HepG2 (cell line): ENCODE results near the gene COQ3. TPM values are rescaled to one million over a fixed set of nuclear protein-coding genes. Genes with fewer than 3 reads are reported as not detected.
A peak's percentile ranks its signal among the peaks of the same experiment; 100 is the strongest.

Source experiments
- ATF1 ChIP-seq: IDR thresholded peaks from 2 replicates; pipeline ENCODE4 v1.6.1; 2016; ENCODE audit warnings: mild to moderate bottlenecking, control low read depth
- ATF5 ChIP-seq: sonication (generic); formaldehyde crosslinking; IDR thresholded peaks from 2 replicates; pipeline ENCODE4 v1.4.0; 2020; ENCODE audit warnings: mild to moderate bottlenecking, low read depth, missing genetic modification reagents
- BCL3 ChIP-seq: sonication (generic); formaldehyde crosslinking; IDR thresholded peaks from 2 replicates; pipeline ENCODE4 v1.5.1; 2020; ENCODE audit warnings: mild to moderate bottlenecking, missing genetic modification reagents, moderate library complexity
- CREB1 ChIP-seq, 2 experiments: fragments of 450-650 bp in 1 of 2; IDR thresholded peaks; 2 replicates each; pipeline ENCODE4 v1.6.1; 2016 to 2017; ENCODE audit warnings: control low read depth in 1 of 2, mild to moderate bottlenecking in 1 of 2, missing compliant biosample characterization in 1 of 2, missing genetic modification characterization in 1 of 2
- DBP ChIP-seq: sonication (generic); formaldehyde crosslinking; IDR thresholded peaks from 2 replicates; pipeline ENCODE4 v1.4.0; 2020; ENCODE audit warnings: missing genetic modification reagents; ENCODE audit errors: not compliant biosample characterization
- DPF2 ChIP-seq: sonication (generic); formaldehyde crosslinking; IDR thresholded peaks from 2 replicates; pipeline ENCODE4 v1.4.0; 2020; ENCODE audit warnings: mild to moderate bottlenecking, low read depth, missing genetic modification reagents, borderline replicate concordance
- FOSL1 ChIP-seq: sonication (generic); formaldehyde crosslinking; IDR thresholded peaks from 2 replicates; pipeline ENCODE4 v1.9.0; 2021; ENCODE audit warnings: missing genetic modification reagents, borderline replicate concordance
- GFI1 ChIP-seq: sonication (generic); formaldehyde crosslinking; IDR thresholded peaks from 2 replicates; pipeline ENCODE4 v1.5.0; 2020; ENCODE audit warnings: missing genetic modification reagents, mild to moderate bottlenecking, borderline replicate concordance
- HNF4A ChIP-seq: sonication (generic); formaldehyde crosslinking; IDR thresholded peaks from 2 replicates; pipeline ENCODE4 v1.4.0; 2020; ENCODE audit warnings: missing genetic modification reagents
- HNRNPL ChIP-seq: fragments of 200-400 bp; formaldehyde crosslinking; IDR thresholded peaks from 2 replicates; pipeline ENCODE4 v1.6.1; 2017; ENCODE audit warnings: mild to moderate bottlenecking, low read depth, low read length
- HOMEZ ChIP-seq: IDR thresholded peaks from 2 replicates; pipeline ENCODE4 v1.6.1; 2016; ENCODE audit warnings: low read depth
- LBX2 ChIP-seq: sonication (generic); formaldehyde crosslinking; IDR thresholded peaks from 2 replicates; pipeline ENCODE4 v1.5.0; 2020; ENCODE audit warnings: missing genetic modification reagents, mild to moderate bottlenecking, borderline replicate concordance
- MXD1 ChIP-seq: sonication (generic); formaldehyde crosslinking; IDR thresholded peaks from 2 replicates; pipeline ENCODE4 v1.4.0; 2020; ENCODE audit warnings: mild to moderate bottlenecking, missing genetic modification reagents
- MZF1 ChIP-seq: sonication (generic); formaldehyde crosslinking; IDR thresholded peaks from 2 replicates; pipeline ENCODE4 v1.8.1; 2023; ENCODE audit warnings: mild to moderate bottlenecking, missing genetic modification reagents, borderline replicate concordance
- NBN ChIP-seq: fragments of 450-650 bp; conservative IDR thresholded peaks from 2 replicates; pipeline ENCODE4 v1.6.1; 2017
- PHF8 ChIP-seq: sonication (generic); formaldehyde crosslinking; IDR thresholded peaks from 2 replicates; pipeline ENCODE4 v1.5.0; 2020; ENCODE audit warnings: missing genetic modification reagents
- RFX5 ChIP-seq: IDR thresholded peaks from 2 replicates; pipeline ENCODE4 v1.6.1; 2011; ENCODE audit warnings: low read depth, low read length, improper control_type of control experiment
- ZEB1 ChIP-seq: IDR thresholded peaks from 2 replicates; pipeline ENCODE4 v1.6.1; 2012; ENCODE audit warnings: mild to moderate bottlenecking, low read depth, inconsistent platforms; ENCODE audit not compliant: insufficient replicate concordance
- ZNF256 ChIP-seq: sonication (generic); formaldehyde crosslinking; conservative IDR thresholded peaks from 2 replicates; pipeline ENCODE4 v1.4.0; 2020; ENCODE audit warnings: missing genetic modification reagents
- ZNF276 ChIP-seq: sonication (generic); formaldehyde crosslinking; IDR thresholded peaks from 2 replicates; pipeline ENCODE4 v1.4.0; 2020; ENCODE audit warnings: mild to moderate bottlenecking, low read depth, missing genetic modification reagents
- ZNF703 ChIP-seq: sonication (generic); formaldehyde crosslinking; IDR thresholded peaks from 2 replicates; pipeline ENCODE4 v1.5.1; 2020; ENCODE audit warnings: missing genetic modification reagents, mild to moderate bottlenecking, moderate library complexity, borderline replicate concordance
- ZSCAN9 ChIP-seq: IDR thresholded peaks from 2 replicates; pipeline ENCODE4 v1.6.1; 2016; ENCODE audit warnings: borderline replicate concordance
- polyA plus RNA-seq, 8 experiments: library from polyadenylated mRNA; depleted of rRNA in 3 of 8; stranded (reverse) in 7 of 8; unstranded in 1 of 8; fragments of >200 nt; fragmentation: Illumina TruSeq in 4 of 8; extraction: Trizol in 4 of 8; gene quantifications; 2 replicates each; pipeline versions ENCODE4 v1.2.1 to v1.2.3, GENCODE V29; 2011 to 2016; ENCODE audit warnings: low read depth in 4 of 8, missing spikeins in 1 of 8, mixed read lengths in 1 of 8; ENCODE audit not compliant: insufficient read depth in 1 of 8
- total RNA-seq, 5 experiments: library from RNA; depleted of rRNA; stranded (reverse); fragments of >200 nt; fragmentation: Illumina TruSeq; extraction: Trizol; gene quantifications; 2 replicates each; pipeline ENCODE4 v1.2.3, GENCODE V29; 2016; ENCODE audit warnings: low read depth in 1 of 5

The COQ3 gene
- total and polyA plus RNA-seq, 2 of the 13 experiments (the other 11 are each of a cell fraction or from before 2014, with no cell fraction given) = 5.3 to 20.5 TPM

- TF ChIP-seq PHF8 (CRISPR knock-in tag) = peak; percentile 86
- TF ChIP-seq HNRNPL = 0 out of 2 replicates have a peak, but pooled peaks have one; percentile 19
- no peak for TF ChIP-seq NBN
- no peak for TF ChIP-seq FOSL1
- TF ChIP-seq RFX5 = no peak
- no peak; the same call in 1 of the 2 replicates for TF ChIP-seq ZNF256
- TF ChIP-seq ATF5 (CRISPR knock-in tag) = no peak
- no peak for TF ChIP-seq DBP
- no peak for TF ChIP-seq ZNF276
- no peak for TF ChIP-seq ZNF703 (CRISPR knock-in tag)
- no peak; the same call in 1 of the 2 replicates for TF ChIP-seq BCL3 (CRISPR knock-in tag)
- no peak for TF ChIP-seq CREB1 (IDR thresholded peaks at IDR 0.05)
- peak; percentile 37; the same call in 1 of the 2 replicates for TF ChIP-seq CREB1 (CRISPR knock-in tag; IDR thresholded peaks at IDR 0.05)
- TF ChIP-seq GFI1 (CRISPR knock-in tag) = peak; percentile 51; the same call in 1 of the 2 replicates
- TF ChIP-seq ZSCAN9 (CRISPR knock-in tag) = no peak; the same call in 1 of the 2 replicates
- peak; percentile 82; the same call in 1 of the 2 replicates for TF ChIP-seq MZF1
- no peak for TF ChIP-seq MXD1 (CRISPR knock-in tag)
- no peak for TF ChIP-seq LBX2 (CRISPR knock-in tag)
- TF ChIP-seq HOMEZ (CRISPR knock-in tag) = no peak
- TF ChIP-seq ZEB1 = no peak
- TF ChIP-seq DPF2 = no peak
- no peak for TF ChIP-seq ATF1 (CRISPR knock-in tag)
- no peak; the same call in 1 of the 2 replicates for TF ChIP-seq HNF4A (CRISPR knock-in tag)
Observed at GRCh38 chr6:99393698-99394531, at the start of gene COQ3 (continued).
